ENCODE results near the gene USP46. TPM values are rescaled to one million over a fixed set of nuclear protein-coding genes. Genes with fewer than 3 reads are reported as not detected.

The USP46 gene
- total RNA-seq, 1 donor from 2014 or later: 51.2 TPM

DNA sequence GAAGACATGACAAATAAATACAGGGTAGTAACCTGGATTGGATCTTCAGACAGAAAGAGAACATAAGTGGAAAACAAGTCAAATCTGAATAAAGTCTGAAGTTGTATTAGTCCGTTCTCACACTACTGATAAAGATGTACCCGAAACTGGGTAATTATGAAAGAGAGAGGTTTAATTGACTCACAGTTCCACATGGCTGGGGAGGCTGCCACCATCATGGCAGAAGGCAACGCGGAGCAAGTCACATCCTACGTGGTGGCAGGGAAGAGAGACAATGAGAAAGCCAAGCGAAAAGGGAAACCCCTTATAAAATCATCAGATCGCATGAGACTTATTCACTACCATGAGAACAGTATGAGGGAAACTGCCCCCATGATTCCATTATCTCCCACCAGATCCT, 82.8 kb downstream of the USP46 start:
- no peaks in the 10 kb centered on the region for H3K27me3 Mint-ChIP-seq (ENCODE audit: low read depth, unreplicated experiment)
- peaks cover 4% of the 10 kb centered on the region for H3K9me3 Mint-ChIP-seq (ENCODE audit: unreplicated experiment)
- Histone ChIP-seq H3K4me3 (ENCODE audit: insufficient read depth, low read depth, low read length) (no peak overlapping the region), H3K27me3 (ENCODE audit: insufficient read depth, low read length) (no peaks in the 10 kb centered on the region), H4K20me1 (ENCODE audit: insufficient read depth, low read length) (no peaks in the 10 kb centered on the region), H3K27ac (ENCODE audit: low read depth, low read length) (no peak overlapping the region), H3K9me3 (ENCODE audit: insufficient read depth, low read depth, low read length) (no peaks in the 10 kb centered on the region), H2AFZ (ENCODE audit: low read depth, low read length) (no peak overlapping the region), H3K9ac (ENCODE audit: low read length) (no peak overlapping the region), H3K4me2 (ENCODE audit: low read length) (no peak overlapping the region), H3K4me1 (ENCODE audit: insufficient read depth, low read length) (peaks cover 11% of the 10 kb centered on the region), H3K79me2 (ENCODE audit: insufficient read depth, low read length) (no peaks in the 10 kb centered on the region), H3K36me3 (ENCODE audit: insufficient read depth, low read length) (no peaks in the 10 kb centered on the region)
- H3K27ac Mint-ChIP-seq (ENCODE audit: unreplicated experiment): no peak overlapping the region
- DNase-seq (ENCODE audit: low read depth) (no peak), FAIRE-seq (no peak)
- H3K4me3 Mint-ChIP-seq (ENCODE audit: unreplicated experiment): no peak overlapping the region
- peaks cover 3% of the 10 kb centered on the region for H3K36me3 Mint-ChIP-seq (ENCODE audit: low read depth, unreplicated experiment)
- TF ChIP-seq CTCF (IDR thresholded peaks at IDR 0.05; ENCODE audit: insufficient read depth, low read depth, low read length) (no peak), EZH2 (IDR thresholded peaks at IDR 0.05; ENCODE audit: insufficient read depth, low read length) (no peak)
- H3K4me1 Mint-ChIP-seq (ENCODE audit: low read depth, unreplicated experiment): peaks cover 26% of the 10 kb centered on the region

DNA sequence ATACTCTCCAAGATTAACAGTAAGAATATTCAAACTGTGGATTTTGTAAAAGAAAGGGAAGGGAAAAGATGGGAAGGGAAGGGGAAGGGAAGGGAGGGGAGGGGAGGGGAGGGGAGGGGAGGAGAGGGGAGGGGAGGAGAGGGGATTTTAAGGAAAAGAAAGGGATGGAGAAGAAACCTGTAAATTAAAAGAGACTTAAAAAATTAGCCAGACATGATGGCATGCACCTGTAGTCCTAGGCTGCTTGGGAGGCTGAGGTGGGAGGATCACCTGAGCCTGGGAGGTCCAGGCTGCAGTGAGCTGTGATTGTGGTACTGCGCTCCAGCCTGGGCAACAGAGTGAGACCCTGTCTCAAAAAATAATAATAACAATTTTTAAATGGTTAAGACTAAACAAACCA, 83.7 kb downstream of the USP46 start:
- peaks cover 26% of the 10 kb centered on the region for H3K4me1 Mint-ChIP-seq (ENCODE audit: low read depth, unreplicated experiment)
- no peak for TF ChIP-seq EZH2 (IDR thresholded peaks at IDR 0.05; ENCODE audit: insufficient read depth, low read length)
- no peak for TF ChIP-seq CTCF (IDR thresholded peaks at IDR 0.05; ENCODE audit: insufficient read depth, low read depth, low read length)
- no peak overlapping the region for H3K4me2 ChIP-seq (ENCODE audit: low read length)
- peaks cover 3% of the 10 kb centered on the region for H3K36me3 Mint-ChIP-seq (ENCODE audit: low read depth, unreplicated experiment)
- H3K27me3 Mint-ChIP-seq (ENCODE audit: low read depth, unreplicated experiment): no peaks in the 10 kb centered on the region
- no peak overlapping the region for H3K4me3 Mint-ChIP-seq (ENCODE audit: unreplicated experiment)
- no peak overlapping the region for H3K27ac Mint-ChIP-seq (ENCODE audit: unreplicated experiment)
- H3K27me3 ChIP-seq (ENCODE audit: insufficient read depth, low read length): no peaks in the 10 kb centered on the region
- FAIRE-seq (no peak), DNase-seq (ENCODE audit: low read depth) (no peak)
- no peaks in the 10 kb centered on the region for H3K36me3 ChIP-seq (ENCODE audit: insufficient read depth, low read length)
- H3K4me3 ChIP-seq (ENCODE audit: insufficient read depth, low read depth, low read length): no peak overlapping the region
- peaks cover 4% of the 10 kb centered on the region for H3K9me3 Mint-ChIP-seq (ENCODE audit: unreplicated experiment)
- peaks cover 11% of the 10 kb centered on the region for H3K4me1 ChIP-seq (ENCODE audit: insufficient read depth, low read length)
- no peak overlapping the region for H3K27ac ChIP-seq (ENCODE audit: low read depth, low read length)
- no peaks in the 10 kb centered on the region for H3K79me2 ChIP-seq (ENCODE audit: insufficient read depth, low read length)
- no peak overlapping the region for H2AFZ ChIP-seq (ENCODE audit: low read depth, low read length)
- no peaks in the 10 kb centered on the region for H3K9me3 ChIP-seq (ENCODE audit: insufficient read depth, low read depth, low read length)
- no peaks in the 10 kb centered on the region for H4K20me1 ChIP-seq (ENCODE audit: insufficient read depth, low read length)
- no peak overlapping the region for H3K9ac ChIP-seq (ENCODE audit: low read length)

GRCh38 chr4:52574036-52574435, 85.1 kb downstream of the USP46 start:
- H3K36me3 Mint-ChIP-seq (ENCODE audit: low read depth, unreplicated experiment): peaks cover 3% of the 10 kb centered on the region
- no peak overlapping the region for H3K9ac ChIP-seq (ENCODE audit: low read length)
- H3K79me2 ChIP-seq (ENCODE audit: insufficient read depth, low read length): no peaks in the 10 kb centered on the region
- FAIRE-seq (no peak), DNase-seq (ENCODE audit: low read depth) (peak; percentile 26)
- no peak overlapping the region for H3K4me2 ChIP-seq (ENCODE audit: low read length)
- no peak overlapping the region for H2AFZ ChIP-seq (ENCODE audit: low read depth, low read length)
- H3K9me3 ChIP-seq (ENCODE audit: insufficient read depth, low read depth, low read length): no peaks in the 10 kb centered on the region
- no peak overlapping the region for H3K27ac ChIP-seq (ENCODE audit: low read depth, low read length)
- no peaks in the 10 kb centered on the region for H4K20me1 ChIP-seq (ENCODE audit: insufficient read depth, low read length)
- H3K4me3 ChIP-seq (ENCODE audit: insufficient read depth, low read depth, low read length): no peak overlapping the region
- peaks cover 4% of the 10 kb centered on the region for H3K9me3 Mint-ChIP-seq (ENCODE audit: unreplicated experiment)
- H3K27me3 Mint-ChIP-seq (ENCODE audit: low read depth, unreplicated experiment): no peaks in the 10 kb centered on the region
- TF ChIP-seq EZH2 (IDR thresholded peaks at IDR 0.05; ENCODE audit: insufficient read depth, low read length): no peak
- TF ChIP-seq CTCF (IDR thresholded peaks at IDR 0.05; ENCODE audit: insufficient read depth, low read depth, low read length): no peak
- H3K4me1 Mint-ChIP-seq (ENCODE audit: low read depth, unreplicated experiment): peaks cover 26% of the 10 kb centered on the region
- H3K4me1 ChIP-seq (ENCODE audit: insufficient read depth, low read length): peaks cover 11% of the 10 kb centered on the region
- no peaks in the 10 kb centered on the region for H3K27me3 ChIP-seq (ENCODE audit: insufficient read depth, low read length)
- no peaks in the 10 kb centered on the region for H3K36me3 ChIP-seq (ENCODE audit: insufficient read depth, low read length)
- no peak overlapping the region for H3K4me3 Mint-ChIP-seq (ENCODE audit: unreplicated experiment)
- peak overlapping the region; percentile 42 for H3K27ac Mint-ChIP-seq (ENCODE audit: unreplicated experiment)

Data from astrocyte (in vitro differentiated cells and primary cell).